HepG2 (cell line): ENCODE results near the gene FAF2. TPM values are rescaled to one million over a fixed set of nuclear protein-coding genes. Genes with fewer than 3 reads are reported as not detected.
A peak's percentile ranks its signal among the peaks of the same experiment; 100 is the strongest.

Source experiments
- HMGA1 ChIP-seq: sonication (generic); formaldehyde crosslinking; conservative IDR thresholded peaks from 2 replicates; pipeline ENCODE4 v1.4.0; 2020; ENCODE audit warnings: missing genetic modification reagents
- KDM2A ChIP-seq: sonication (generic); formaldehyde crosslinking; IDR thresholded peaks from 2 replicates; pipeline ENCODE4 v1.4.0; 2020; ENCODE audit warnings: low read depth, missing genetic modification reagents, borderline replicate concordance
- NFKB2 ChIP-seq: sonication (generic); formaldehyde crosslinking; IDR thresholded peaks from 2 replicates; pipeline ENCODE4 v1.4.0; 2020; ENCODE audit warnings: missing genetic modification reagents, borderline replicate concordance
- PHF5A ChIP-seq: IDR thresholded peaks from one replicate; pipeline ENCODE4 v1.6.1; 2018; ENCODE audit warnings: low read depth, missing genetic modification reagents; ENCODE audit not compliant: unreplicated experiment
- SIN3A ChIP-seq: IDR thresholded peaks from 2 replicates; pipeline ENCODE4 v1.6.1; 2011; ENCODE audit warnings: low read depth, mild to moderate bottlenecking, control low read depth, low read length, borderline replicate concordance
- ZNF781 ChIP-seq: sonication (generic); formaldehyde crosslinking; IDR thresholded peaks from 2 replicates; pipeline ENCODE4 v1.5.1; 2020; ENCODE audit warnings: borderline replicate concordance, mild to moderate bottlenecking, missing genetic modification reagents; ENCODE audit errors: not compliant biosample characterization
- polyA plus RNA-seq, 8 experiments: library from polyadenylated mRNA; depleted of rRNA in 3 of 8; stranded (reverse) in 7 of 8; unstranded in 1 of 8; fragments of >200 nt; fragmentation: Illumina TruSeq in 4 of 8; extraction: Trizol in 4 of 8; gene quantifications; 2 replicates each; pipeline versions ENCODE4 v1.2.1 to v1.2.3, GENCODE V29; 2011 to 2016; ENCODE audit warnings: low read depth in 4 of 8, missing spikeins in 1 of 8, mixed read lengths in 1 of 8; ENCODE audit not compliant: insufficient read depth in 1 of 8
- total RNA-seq, 5 experiments: library from RNA; depleted of rRNA; stranded (reverse); fragments of >200 nt; fragmentation: Illumina TruSeq; extraction: Trizol; gene quantifications; 2 replicates each; pipeline ENCODE4 v1.2.3, GENCODE V29; 2016; ENCODE audit warnings: low read depth in 1 of 5
- TF ChIP-seq, protein P1 (sequence below), 2 experiments: sonication (generic) in 1 of 2; formaldehyde crosslinking in 1 of 2; IDR thresholded peaks; 2 replicates each; pipeline versions ENCODE4 v1.4.0 to v1.6.1; 2016 to 2020; ENCODE audit warnings: borderline replicate concordance in 1 of 2, low read depth in 1 of 2, mild to moderate bottlenecking in 1 of 2, missing genetic modification reagents in 1 of 2
- TF ChIP-seq, protein P2 (sequence below): sonication (generic); formaldehyde crosslinking; IDR thresholded peaks from 2 replicates; pipeline ENCODE4 v1.5.0; 2020; ENCODE audit warnings: mild to moderate bottlenecking, missing genetic modification reagents, moderate library complexity
- TF ChIP-seq, protein P3 (sequence below): sonication (generic); formaldehyde crosslinking; IDR thresholded peaks from 2 replicates; pipeline ENCODE4 v1.4.0; 2020; ENCODE audit warnings: mild to moderate bottlenecking, missing genetic modification reagents
- TF ChIP-seq, protein P4 (sequence below): sonication (generic); formaldehyde crosslinking; IDR thresholded peaks from 2 replicates; pipeline ENCODE4 v1.9.0; 2022; ENCODE audit warnings: missing genetic modification reagents, mild to moderate bottlenecking, borderline replicate concordance
- TF ChIP-seq, protein P5 (sequence below): sonication (generic); formaldehyde crosslinking; IDR thresholded peaks from 2 replicates; pipeline ENCODE4 v1.4.0; 2020; ENCODE audit warnings: missing genetic modification reagents
- TF ChIP-seq, protein P6 (sequence below), 2 experiments: fragments of 450-650 bp in 1 of 2; sonication (generic) in 1 of 2; formaldehyde crosslinking; IDR thresholded peaks; 2 replicates each; pipeline versions ENCODE4 v1.5.0 to v1.8.0; 2020 to 2022; ENCODE audit warnings: mild to moderate bottlenecking in 1 of 2, missing genetic modification reagents in 1 of 2

The FAF2 gene
- total and polyA plus RNA-seq, 2 of the 13 experiments (the other 11 are each of a cell fraction or from before 2014, with no cell fraction given) = 27.8 to 34.3 TPM

DNA sequence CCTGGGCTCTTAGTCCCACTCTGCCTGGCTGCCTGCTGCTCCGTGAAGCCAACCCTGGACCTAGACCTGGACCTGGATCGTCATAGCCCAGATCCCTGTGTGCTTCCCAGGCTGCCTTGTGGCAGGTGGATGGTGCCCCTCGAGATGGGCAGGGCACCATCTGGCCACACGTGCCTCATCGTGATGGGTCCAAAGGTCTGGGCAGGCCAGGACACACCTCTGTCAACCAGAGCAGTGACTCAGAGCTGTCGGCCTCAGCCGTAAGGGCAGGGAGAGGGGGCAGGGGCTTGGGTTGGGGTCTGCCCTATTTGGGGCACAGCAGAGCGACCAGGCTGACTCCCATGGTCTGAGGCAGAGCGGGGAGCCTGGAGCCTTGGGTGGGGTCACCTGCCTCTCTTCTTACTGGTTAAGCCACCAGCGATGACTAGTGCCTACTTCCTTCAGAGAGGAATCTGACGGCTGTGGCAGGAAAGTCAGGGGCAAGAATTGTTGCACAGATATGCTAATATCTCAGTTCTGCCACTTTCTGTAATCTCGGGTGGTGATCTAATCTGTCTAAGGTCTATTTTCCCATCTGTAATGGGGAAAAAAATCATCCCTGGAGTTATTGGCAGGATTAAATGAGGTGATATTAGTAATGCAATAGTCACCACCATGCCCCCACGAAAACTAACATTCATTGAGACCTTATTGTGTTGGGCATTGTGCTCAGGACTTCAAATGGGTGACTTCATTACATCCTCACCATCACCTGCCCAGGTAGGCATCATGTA, 97.7 kb downstream of the FAF2 start (continued):
- TF ChIP-seq SIN3A (0 out of 2 replicates have a peak, but pooled peaks have one; percentile 37), PHF5A (no peak), ZNF781 (peak; percentile 65), HMGA1 (no peak), KDM2A (CRISPR knock-in tag) (peak; percentile 47; the same call in 1 of the 2 replicates), NFKB2 (CRISPR knock-in tag) (no peak)
- TF ChIP-seq, protein P1, sequence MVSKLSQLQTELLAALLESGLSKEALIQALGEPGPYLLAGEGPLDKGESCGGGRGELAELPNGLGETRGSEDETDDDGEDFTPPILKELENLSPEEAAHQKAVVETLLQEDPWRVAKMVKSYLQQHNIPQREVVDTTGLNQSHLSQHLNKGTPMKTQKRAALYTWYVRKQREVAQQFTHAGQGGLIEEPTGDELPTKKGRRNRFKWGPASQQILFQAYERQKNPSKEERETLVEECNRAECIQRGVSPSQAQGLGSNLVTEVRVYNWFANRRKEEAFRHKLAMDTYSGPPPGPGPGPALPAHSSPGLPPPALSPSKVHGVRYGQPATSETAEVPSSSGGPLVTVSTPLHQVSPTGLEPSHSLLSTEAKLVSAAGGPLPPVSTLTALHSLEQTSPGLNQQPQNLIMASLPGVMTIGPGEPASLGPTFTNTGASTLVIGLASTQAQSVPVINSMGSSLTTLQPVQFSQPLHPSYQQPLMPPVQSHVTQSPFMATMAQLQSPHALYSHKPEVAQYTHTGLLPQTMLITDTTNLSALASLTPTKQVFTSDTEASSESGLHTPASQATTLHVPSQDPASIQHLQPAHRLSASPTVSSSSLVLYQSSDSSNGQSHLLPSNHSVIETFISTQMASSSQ (IDR thresholded peaks at IDR 0.05; ENCODE audit: low read depth) = no peak
- TF ChIP-seq, protein P1 (CRISPR knock-in tag; IDR thresholded peaks at IDR 0.05; ENCODE audit: borderline replicate concordance) = 0 out of 2 replicates have a peak, but pooled peaks have one; percentile 29
- TF ChIP-seq, protein P2, sequence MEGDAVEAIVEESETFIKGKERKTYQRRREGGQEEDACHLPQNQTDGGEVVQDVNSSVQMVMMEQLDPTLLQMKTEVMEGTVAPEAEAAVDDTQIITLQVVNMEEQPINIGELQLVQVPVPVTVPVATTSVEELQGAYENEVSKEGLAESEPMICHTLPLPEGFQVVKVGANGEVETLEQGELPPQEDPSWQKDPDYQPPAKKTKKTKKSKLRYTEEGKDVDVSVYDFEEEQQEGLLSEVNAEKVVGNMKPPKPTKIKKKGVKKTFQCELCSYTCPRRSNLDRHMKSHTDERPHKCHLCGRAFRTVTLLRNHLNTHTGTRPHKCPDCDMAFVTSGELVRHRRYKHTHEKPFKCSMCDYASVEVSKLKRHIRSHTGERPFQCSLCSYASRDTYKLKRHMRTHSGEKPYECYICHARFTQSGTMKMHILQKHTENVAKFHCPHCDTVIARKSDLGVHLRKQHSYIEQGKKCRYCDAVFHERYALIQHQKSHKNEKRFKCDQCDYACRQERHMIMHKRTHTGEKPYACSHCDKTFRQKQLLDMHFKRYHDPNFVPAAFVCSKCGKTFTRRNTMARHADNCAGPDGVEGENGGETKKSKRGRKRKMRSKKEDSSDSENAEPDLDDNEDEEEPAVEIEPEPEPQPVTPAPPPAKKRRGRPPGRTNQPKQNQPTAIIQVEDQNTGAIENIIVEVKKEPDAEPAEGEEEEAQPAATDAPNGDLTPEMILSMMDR (CRISPR knock-in tag) = 0 out of 2 replicates have a peak, but pooled peaks have one; percentile 7
- TF ChIP-seq, protein P3, sequence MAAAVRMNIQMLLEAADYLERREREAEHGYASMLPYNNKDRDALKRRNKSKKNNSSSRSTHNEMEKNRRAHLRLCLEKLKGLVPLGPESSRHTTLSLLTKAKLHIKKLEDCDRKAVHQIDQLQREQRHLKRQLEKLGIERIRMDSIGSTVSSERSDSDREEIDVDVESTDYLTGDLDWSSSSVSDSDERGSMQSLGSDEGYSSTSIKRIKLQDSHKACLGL (CRISPR knock-in tag) = 0 out of 2 replicates have a peak, but pooled peaks have one; percentile 56
- TF ChIP-seq, protein P4, sequence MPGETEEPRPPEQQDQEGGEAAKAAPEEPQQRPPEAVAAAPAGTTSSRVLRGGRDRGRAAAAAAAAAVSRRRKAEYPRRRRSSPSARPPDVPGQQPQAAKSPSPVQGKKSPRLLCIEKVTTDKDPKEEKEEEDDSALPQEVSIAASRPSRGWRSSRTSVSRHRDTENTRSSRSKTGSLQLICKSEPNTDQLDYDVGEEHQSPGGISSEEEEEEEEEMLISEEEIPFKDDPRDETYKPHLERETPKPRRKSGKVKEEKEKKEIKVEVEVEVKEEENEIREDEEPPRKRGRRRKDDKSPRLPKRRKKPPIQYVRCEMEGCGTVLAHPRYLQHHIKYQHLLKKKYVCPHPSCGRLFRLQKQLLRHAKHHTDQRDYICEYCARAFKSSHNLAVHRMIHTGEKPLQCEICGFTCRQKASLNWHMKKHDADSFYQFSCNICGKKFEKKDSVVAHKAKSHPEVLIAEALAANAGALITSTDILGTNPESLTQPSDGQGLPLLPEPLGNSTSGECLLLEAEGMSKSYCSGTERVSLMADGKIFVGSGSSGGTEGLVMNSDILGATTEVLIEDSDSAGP (CRISPR knock-in tag) = peak; percentile 62; the same call in 1 of the 2 replicates
- TF ChIP-seq, protein P5, sequence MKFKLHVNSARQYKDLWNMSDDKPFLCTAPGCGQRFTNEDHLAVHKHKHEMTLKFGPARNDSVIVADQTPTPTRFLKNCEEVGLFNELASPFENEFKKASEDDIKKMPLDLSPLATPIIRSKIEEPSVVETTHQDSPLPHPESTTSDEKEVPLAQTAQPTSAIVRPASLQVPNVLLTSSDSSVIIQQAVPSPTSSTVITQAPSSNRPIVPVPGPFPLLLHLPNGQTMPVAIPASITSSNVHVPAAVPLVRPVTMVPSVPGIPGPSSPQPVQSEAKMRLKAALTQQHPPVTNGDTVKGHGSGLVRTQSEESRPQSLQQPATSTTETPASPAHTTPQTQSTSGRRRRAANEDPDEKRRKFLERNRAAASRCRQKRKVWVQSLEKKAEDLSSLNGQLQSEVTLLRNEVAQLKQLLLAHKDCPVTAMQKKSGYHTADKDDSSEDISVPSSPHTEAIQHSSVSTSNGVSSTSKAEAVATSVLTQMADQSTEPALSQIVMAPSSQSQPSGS (CRISPR knock-in tag) = no peak
- TF ChIP-seq, protein P6, sequence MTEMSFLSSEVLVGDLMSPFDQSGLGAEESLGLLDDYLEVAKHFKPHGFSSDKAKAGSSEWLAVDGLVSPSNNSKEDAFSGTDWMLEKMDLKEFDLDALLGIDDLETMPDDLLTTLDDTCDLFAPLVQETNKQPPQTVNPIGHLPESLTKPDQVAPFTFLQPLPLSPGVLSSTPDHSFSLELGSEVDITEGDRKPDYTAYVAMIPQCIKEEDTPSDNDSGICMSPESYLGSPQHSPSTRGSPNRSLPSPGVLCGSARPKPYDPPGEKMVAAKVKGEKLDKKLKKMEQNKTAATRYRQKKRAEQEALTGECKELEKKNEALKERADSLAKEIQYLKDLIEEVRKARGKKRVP (CRISPR knock-in tag; IDR thresholded peaks at IDR 0.05) = peak in 1 of 2 experiments; percentile 34; a peak in 1 of 4 replicates
